Bronchial epithelial cell (primary cell): ENCODE data around the gene TXNRD3. TPM values are rescaled to one million over a fixed set of nuclear protein-coding genes. Genes with fewer than 3 reads are reported as not detected.
"Not testable (repeated sequence)": the region's sequence is repeated elsewhere in the genome, so short reads cannot be mapped to it uniquely, and the experiment has no call there.

Experiments used
- DNase-seq: peaks from one replicate; pipeline ENCODE4 v3.0.0-alpha.2; 2010; ENCODE audit warnings: low read depth
- FAIRE-seq: peaks from 2 replicates; lab custom pipeline; 2011; peaks lifted over from hg19 to GRCh38; lab: Jason Lieb, UNC
- H3K27me3 ChIP-seq: 2 replicates; pipeline ENCODE4 v1.5.1; 2011; ENCODE audit warnings: low read length; ENCODE audit not compliant: control insufficient read depth, insufficient read depth
- H3K36me3 ChIP-seq: 2 replicates; pipeline ENCODE4 v1.5.1; 2011; ENCODE audit warnings: low read length; ENCODE audit not compliant: control insufficient read depth, insufficient read depth
- H3K4me3 ChIP-seq: 2 replicates; pipeline ENCODE4 v1.5.1; 2011; ENCODE audit warnings: mild to moderate bottlenecking, low read depth, low read length, control low read depth
- CTCF ChIP-seq: IDR thresholded peaks from 2 replicates; pipeline ENCODE4 v1.5.1; 2011; ENCODE audit warnings: mild to moderate bottlenecking, moderate library complexity, low read length, control low read depth, inconsistent platforms; ENCODE audit not compliant: insufficient read depth, severe bottlenecking
- total RNA-seq: library from RNA; depleted of rRNA; stranded (reverse); fragments of >200 nt; gene quantifications from 2 replicates; pipeline ENCODE4 v1.2.1, GENCODE V29; 2014

Gene TXNRD3
- total RNA-seq, 1 donor from 2014 or later: 10.3 TPM

GRCh38 chr3:126630020-126630419 lies 24.9 kb downstream of the TXNRD3 start:
- peaks cover 4% of the 10 kb centered on the region for H3K36me3 ChIP-seq
- TF ChIP-seq CTCF: no peak
- no peak overlapping the region for H3K4me3 ChIP-seq
- peak; percentile 73 for FAIRE-seq
- H3K27me3 ChIP-seq: no peaks in the 10 kb centered on the region
- DNase-seq: no peak

GRCh38 chr3:126625735-126626134 lies 29.2 kb downstream of the TXNRD3 start:
- not testable (repeated sequence) for H3K27me3 ChIP-seq, FAIRE-seq, DNase-seq, H3K4me3 ChIP-seq, H3K36me3 ChIP-seq

DNA sequence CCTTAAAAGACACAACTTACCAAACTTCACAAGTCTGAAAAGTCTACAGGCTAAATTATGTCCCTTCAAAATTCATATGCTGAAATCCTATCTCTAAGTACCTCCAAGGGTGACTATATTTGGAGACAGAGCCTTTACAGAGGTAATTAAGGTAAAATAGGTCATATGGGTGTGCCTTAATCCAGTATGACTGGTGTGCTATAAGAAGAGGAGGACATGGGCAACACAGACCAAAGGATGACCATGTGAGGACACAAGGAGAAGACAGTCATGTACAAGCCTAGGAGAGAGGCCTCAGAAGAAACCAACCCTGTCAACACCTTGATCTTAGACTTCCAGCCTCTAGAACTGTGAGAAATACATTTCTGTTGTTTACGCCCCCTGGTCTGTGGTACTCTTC lies 32.2 kb downstream of the TXNRD3 start:
- DNase-seq (no peak), FAIRE-seq (no peak)
- Histone ChIP-seq H3K4me3 (no peak overlapping the region), H3K36me3 (no peaks in the 10 kb centered on the region), H3K27me3 (no peaks in the 10 kb centered on the region)
- TF ChIP-seq CTCF: no peak

GRCh38 chr3:126621627-126622345 lies 33.1 kb downstream of the TXNRD3 start:
- Histone ChIP-seq H3K36me3 (no peaks in the 10 kb centered on the region), H3K27me3 (no peaks in the 10 kb centered on the region), H3K4me3 (no peak overlapping the region)
- FAIRE-seq (no peak), DNase-seq (peak; percentile 47)
- no peak for TF ChIP-seq CTCF

- Histone ChIP-seq H3K27me3 (no peaks in the 10 kb centered on the region), H3K4me3 (no peak overlapping the region), H3K36me3 (no peaks in the 10 kb centered on the region)
- DNase-seq (peak; percentile 45), FAIRE-seq (no peak)
- no peak for TF ChIP-seq CTCF
Measured at GRCh38 chr3:126621171-126621570, 33.8 kb downstream of the TXNRD3 start.

- FAIRE-seq (no peak), DNase-seq (no peak)
- no peak for TF ChIP-seq CTCF
- no peaks in the 10 kb centered on the region for H3K27me3 ChIP-seq
- no peak overlapping the region for H3K4me3 ChIP-seq
- peaks cover 2% of the 10 kb centered on the region for H3K36me3 ChIP-seq
Measured at GRCh38 chr3:126620738-126621137, 34.2 kb downstream of the TXNRD3 start.
